ENCODE measurements around the gene DMRTB1.
"Not testable (repeated sequence)": the region's sequence is repeated elsewhere in the genome, so short reads cannot be mapped to it uniquely, and the experiment has no call there.

DMRTB1 gene

DNA sequence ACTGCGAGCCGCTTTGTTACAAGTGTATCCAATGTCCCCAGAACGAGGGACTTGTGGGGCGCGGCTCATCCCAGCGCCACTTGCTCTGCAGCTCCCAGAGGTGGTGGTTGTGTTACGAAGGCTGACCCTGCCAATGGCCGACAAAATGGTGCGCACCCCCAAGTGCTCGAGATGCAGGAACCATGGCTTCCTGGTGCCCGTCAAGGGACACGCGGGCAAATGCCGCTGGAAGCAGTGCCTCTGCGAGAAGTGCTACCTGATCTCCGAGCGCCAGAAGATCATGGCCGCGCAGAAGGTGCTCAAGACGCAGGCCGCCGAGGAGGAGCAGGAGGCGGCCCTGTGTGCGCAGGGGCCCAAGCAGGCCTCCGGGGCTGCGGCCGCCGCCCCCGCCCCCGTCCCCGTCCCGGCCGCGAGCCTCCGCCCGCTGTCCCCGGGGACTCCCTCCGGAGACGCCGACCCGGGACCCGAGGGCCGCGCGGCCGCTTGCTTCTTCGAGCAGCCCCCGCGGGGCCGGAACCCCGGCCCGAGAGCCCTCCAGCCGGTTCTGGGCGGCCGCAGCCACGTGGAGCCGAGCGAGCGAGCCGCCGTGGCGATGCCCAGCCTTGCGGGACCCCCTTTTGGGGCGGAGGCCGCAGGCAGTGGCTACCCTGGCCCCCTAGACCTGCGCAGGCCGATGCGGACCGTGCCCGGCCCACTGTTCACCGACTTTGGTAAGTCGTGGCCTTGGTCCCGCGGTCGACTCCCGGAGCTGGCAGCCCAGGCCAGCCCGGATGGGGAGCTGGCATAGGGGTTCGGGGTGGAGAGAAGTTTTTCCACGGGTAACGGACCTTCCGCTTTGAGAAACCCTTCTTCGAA lies at the start of gene DMRTB1:
Gene DMRTB1 (plus strand): TSS at position 79 of the 855 bp plus-strand sequence. CDS start 55 bp downstream, at position 134.
- no peak for DNase-seq

GRCh38 chr1:53409695-53410094 lies 49.5 kb upstream of the DMRTB1 start:
- DNase-seq, result no peak

GRCh38 chr1:53410100-53410541 lies 49.1 kb upstream of the DMRTB1 start:
- no peak for DNase-seq

GRCh38 chr1:53410701-53411100 lies 48.5 kb upstream of the DMRTB1 start:
- no peak for DNase-seq

GRCh38 chr1:53411541-53412152 lies 47.6 kb upstream of the DMRTB1 start:
- no peak for DNase-seq

DNA sequence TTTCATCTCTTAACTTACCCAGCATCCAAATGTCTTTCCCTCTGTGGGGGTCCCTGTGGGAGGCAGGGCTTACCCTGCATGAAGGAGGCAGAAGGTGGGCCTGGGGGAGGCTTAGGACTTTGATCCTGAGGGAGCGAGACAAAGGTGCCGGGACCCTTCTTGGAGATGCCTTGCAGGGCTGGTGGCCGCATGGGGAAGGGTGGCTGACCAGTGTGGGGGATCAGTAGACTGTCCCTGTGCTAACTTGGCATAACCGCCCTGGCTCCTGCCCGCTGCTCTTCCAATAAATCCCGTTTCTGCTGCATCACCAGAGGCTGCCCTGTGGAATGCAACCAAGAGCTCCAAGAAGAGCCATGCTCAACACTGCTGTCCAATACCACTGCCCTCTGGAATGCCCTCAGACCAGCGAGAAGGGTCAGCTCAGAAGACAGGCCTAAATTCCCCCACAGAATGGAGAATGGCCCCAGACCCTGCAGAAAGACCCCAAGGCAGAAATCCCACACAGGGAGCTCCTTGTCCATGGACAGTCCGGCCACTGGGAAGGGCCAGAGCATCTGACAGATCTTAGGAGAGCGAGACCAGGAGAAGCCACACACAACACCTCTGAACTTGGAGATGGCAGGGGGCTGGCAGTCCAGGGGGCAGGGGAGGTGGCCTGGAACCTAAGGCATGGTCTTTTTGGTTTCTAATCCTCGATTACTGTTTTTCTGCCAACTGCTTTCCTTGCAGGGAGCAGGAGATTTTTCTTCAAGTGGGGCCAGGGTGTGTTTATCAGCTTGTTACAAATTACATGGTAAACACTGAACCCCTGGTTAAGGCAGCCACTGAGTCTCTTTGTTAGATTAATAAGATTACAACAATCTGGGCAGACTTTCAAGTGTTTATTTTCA lies 46.7 kb upstream of the DMRTB1 start:
- no peak for DNase-seq

DNA sequence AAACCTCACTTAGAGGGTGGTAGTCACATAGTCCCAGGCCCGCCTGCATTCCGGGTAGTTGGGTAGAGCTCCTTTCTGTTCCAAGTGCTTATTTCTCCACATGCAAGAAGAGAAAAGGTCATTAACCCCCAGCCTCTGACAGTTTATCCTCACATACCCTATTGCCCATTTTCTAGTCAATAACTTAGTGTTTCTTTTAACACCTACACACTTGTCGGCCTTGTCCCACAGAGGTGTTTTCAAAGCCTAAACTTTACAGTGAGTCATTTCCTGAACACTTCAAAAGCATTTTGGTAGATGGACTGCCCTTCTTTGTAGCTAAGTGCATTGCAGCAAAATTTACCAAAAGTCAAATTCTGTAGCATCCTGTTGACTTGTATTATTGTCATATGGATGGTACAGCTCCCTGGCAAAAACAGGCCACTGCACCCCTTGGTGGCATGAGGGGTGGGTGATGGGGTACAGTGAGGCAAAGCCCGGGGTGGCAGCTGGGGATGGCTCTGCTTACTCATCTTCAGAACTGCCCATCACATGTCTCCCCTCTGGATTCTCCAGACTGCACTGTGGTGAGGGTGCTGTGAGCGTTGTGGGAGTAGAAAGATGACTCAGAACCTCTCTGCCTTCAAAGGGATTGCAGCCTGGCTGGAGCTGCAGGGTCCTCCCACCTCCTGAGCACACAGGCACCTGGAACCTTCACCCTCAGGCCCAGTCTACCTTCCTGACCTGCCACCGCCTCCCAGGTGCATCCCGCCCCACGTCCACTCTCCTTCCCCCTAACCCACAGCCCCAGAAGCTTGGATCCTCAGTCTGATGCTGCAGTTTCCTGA lies 45.8 kb upstream of the DMRTB1 start:
- DNase-seq, result peak; percentile 34

DNA sequence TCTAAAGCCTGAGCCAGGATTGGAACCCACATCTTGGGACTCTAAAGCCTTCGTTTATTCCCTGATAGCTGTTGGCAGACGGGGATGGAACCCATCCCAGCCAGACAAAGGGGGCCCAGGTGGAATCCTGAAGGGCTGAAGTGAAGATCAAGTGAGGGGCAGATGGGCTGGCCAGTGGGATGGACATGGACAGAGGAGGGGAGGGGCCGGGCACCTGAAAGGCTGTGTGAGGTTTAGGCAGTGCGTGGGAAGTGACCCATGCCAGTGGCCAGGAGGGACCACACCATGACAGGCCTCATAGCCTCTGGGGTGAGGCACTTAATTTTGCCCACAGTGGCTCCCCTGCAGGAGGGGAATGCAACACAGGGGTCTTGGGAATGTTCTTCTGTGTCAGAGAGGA lies 44.6 kb upstream of the DMRTB1 start:
- no peak for DNase-seq

GRCh38 chr1:53415432-53415831 lies 43.8 kb upstream of the DMRTB1 start:
- DNase-seq, result no peak

- no peak for DNase-seq
Observed at GRCh38 chr1:53416269-53416813, 42.9 kb upstream of the DMRTB1 start.

- no peak for DNase-seq
Observed at GRCh38 chr1:53417074-53417511, 42.1 kb upstream of the DMRTB1 start.

DNA sequence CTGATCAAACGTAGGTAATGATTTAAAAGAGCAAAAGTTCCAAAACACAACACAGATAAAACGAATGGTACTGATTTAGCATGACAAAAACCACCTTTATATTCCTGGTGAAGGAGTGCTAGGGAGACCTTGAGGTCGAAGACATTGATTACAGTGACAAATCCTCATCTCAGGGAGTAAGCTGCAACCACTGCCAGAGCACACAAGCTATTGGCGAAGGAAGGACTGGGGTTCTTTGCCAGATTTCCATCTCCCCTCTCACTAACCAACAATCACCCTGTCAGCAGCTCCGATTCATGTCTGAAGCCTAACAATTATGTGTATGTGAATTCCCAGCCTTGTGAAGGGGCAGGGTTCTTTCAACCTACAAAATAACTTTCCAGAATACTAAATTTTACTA lies 40.2 kb upstream of the DMRTB1 start:
- DNase-seq, result no peak

GRCh38 chr1:53420341-53420740 lies 38.9 kb upstream of the DMRTB1 start:
- DNase-seq, result no peak

DNA sequence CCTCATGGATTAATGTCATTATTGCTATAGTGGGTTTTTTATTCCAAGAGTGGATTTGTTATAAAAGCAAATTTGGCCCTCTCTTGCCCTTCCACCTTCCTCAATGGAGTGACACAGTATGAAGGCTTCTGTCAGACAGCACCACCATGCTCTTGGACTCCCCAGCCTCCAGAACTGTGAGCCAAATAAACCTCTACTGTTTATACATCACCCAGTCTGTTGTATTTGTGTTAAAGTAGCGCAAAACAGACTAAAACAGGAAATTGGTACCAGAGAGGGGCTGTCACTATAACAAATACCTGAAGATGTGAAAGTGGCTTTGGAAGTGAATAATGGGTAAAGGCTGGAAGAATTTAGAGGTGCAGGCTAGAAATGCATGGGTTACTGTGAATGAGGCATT lies 38.0 kb upstream of the DMRTB1 start:
- DNase-seq, result no peak

- no peak for DNase-seq
Observed at GRCh38 chr1:53430261-53430660, 28.9 kb upstream of the DMRTB1 start.

- no peak for DNase-seq
Observed at GRCh38 chr1:53430779-53431178, 28.4 kb upstream of the DMRTB1 start.

- no peak for DNase-seq
Observed at GRCh38 chr1:53431244-53431643, 28.0 kb upstream of the DMRTB1 start.

DNA sequence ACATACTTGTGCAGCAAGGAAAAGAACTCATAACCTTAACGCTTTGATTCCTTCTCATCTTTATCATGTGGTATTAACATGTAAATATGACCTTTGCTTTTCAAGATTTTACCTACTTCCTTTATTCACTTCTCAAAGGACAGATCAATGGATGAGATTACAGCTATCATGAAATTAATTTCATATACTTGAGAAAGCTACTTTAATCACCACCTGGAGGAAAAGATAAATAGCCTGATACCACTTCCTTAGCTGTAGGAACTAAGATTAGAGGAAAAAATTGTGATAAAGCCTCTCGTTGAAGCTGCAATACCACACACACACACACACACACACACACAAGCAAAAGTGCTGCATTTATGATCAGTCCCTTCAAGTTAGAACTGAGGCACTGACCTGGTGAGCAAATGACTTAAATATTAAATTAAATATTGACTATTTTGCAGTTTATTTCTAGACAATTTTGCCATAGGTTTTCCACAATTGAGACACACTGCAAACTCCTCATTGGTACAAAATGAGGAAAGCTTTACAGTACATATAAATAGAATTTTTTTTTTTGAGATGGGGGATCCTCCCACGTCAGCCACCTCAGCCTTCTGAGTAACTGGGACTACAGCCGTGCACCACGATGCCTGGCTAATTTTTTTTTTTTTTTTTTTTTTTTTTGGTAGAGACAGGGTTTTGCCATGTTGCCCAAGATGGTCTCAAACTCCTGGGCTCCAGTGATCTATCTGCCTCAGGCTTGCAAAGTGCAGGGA lies 27.2 kb upstream of the DMRTB1 start:
- no peak for DNase-seq

- no peak for DNase-seq
Observed at GRCh38 chr1:53432611-53433010, 26.6 kb upstream of the DMRTB1 start.

DNA sequence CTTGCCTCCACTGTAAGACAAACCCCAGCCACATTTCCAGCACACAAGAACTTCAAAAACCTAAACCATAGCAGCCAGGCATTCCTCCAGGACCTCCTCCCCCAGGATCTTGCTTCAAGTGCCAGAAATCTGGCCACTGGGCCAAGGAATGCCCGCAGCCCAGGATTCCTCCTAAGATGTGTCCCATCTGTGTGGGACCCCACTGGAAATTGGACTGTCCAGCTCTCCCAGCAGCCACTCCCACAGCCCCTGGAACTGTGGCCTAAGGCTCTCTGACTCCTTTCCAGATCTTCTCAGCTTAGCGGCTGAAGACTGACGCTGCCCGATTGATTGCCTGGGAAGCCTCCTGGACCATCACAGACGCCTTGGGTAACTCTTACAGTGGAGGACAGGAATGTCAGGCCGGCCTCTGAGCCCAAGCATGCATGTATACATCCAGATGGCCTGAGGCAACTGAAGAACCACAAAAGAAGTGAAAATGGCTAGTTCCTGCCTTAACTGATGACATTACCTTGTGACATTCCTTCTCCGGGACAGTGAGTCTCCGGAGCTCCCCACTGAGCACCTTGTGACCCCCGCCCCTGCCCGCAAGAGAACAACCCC lies 24.7 kb upstream of the DMRTB1 start:
- DNase-seq, result not testable (repeated sequence)

DNA sequence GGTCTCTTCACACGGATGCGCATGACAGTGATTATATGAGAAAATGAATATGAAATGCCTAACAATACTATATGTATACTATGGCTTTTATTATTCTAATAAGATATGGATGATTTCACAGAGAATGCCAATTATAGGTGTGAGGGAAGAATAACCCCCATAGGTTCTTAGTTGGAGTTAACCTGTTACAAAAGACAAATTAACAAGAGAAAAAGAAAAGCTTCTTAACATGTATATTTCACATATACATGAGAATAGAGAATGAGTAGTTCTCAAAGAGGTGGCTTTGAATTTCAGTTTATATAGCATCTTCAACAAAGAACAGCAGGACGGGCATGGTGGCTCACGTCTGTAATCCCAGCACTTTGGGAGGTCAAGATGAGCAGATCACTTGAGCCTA lies 24.0 kb upstream of the DMRTB1 start:
- DNase-seq, result no peak

Data from activated CD4-positive, alpha-beta T cell treated with anti-CD3 and anti-CD28 coated beads for 1 hour (primary cell).